WERI-Rb-1 (cell line): ENCODE results near the gene CEP250.

Experiments used
- DNase-seq: peaks from one replicate; pipeline ENCODE4 v3.0.0-alpha.2; 2020
- H3K27ac ChIP-seq: fragments of 250-450 bp; sonication (Bioruptor Pico); 2 replicates; pipeline ENCODE4 v1.5.1; 2020; ENCODE audit warnings: mild to moderate bottlenecking, moderate library complexity
- H3K27me3 ChIP-seq: fragments of 250-450 bp; sonication (Bioruptor Pico); 2 replicates; pipeline ENCODE4 v1.5.1; 2021; ENCODE audit warnings: mild to moderate bottlenecking, low read depth, moderate library complexity; ENCODE audit not compliant: insufficient read depth, severe bottlenecking
- H3K36me3 ChIP-seq: fragments of 250-450 bp; sonication (Bioruptor Pico); 2 replicates; pipeline ENCODE4 v1.5.1; 2020; ENCODE audit warnings: mild to moderate bottlenecking, moderate library complexity
- H3K4me3 ChIP-seq: 2 replicates; pipeline ENCODE4 v1.5.1; 2011; ENCODE audit warnings: low read depth, mild to moderate bottlenecking, control low read depth, low read length
- H3K9me3 ChIP-seq: fragments of 250-450 bp; sonication (Bioruptor Pico); 2 replicates; pipeline ENCODE4 v1.5.1; 2021; ENCODE audit warnings: mild to moderate bottlenecking, moderate library complexity; ENCODE audit not compliant: severe bottlenecking
- CTCF ChIP-seq: IDR thresholded peaks from 2 replicates; pipeline ENCODE4 v1.5.1; 2011; ENCODE audit warnings: low read depth, mild to moderate bottlenecking, control low read depth, inconsistent platforms, low read length

CEP250 gene

GRCh38 chr20:35559042-35559693 lies 103.8 kb downstream of the CEP250 start:
- Histone ChIP-seq H3K27ac (no peak overlapping the region), H3K4me3 (no peak overlapping the region), H3K36me3 (peaks cover 16% of the 10 kb centered on the region), H3K9me3 (no peaks in the 10 kb centered on the region), H3K27me3 (no peaks in the 10 kb centered on the region)
- TF ChIP-seq CTCF, result no peak
- no peak for DNase-seq

GRCh38 chr20:35560105-35560511 lies 104.7 kb downstream of the CEP250 start:
- H3K9me3 ChIP-seq, result no peaks in the 10 kb centered on the region
- H3K36me3 ChIP-seq, result peaks cover 9% of the 10 kb centered on the region
- TF ChIP-seq CTCF, result no peak
- no peak overlapping the region for H3K27ac ChIP-seq
- H3K27me3 ChIP-seq, result no peaks in the 10 kb centered on the region
- DNase-seq, result no peak
- no peak overlapping the region for H3K4me3 ChIP-seq

GRCh38 chr20:35560541-35560940 lies 105.1 kb downstream of the CEP250 start:
- Histone ChIP-seq H3K36me3 (peaks cover 9% of the 10 kb centered on the region), H3K4me3 (no peak overlapping the region), H3K27me3 (no peaks in the 10 kb centered on the region), H3K27ac (no peak overlapping the region), H3K9me3 (no peaks in the 10 kb centered on the region)
- TF ChIP-seq CTCF, result no peak
- DNase-seq, result no peak

- DNase-seq, result peak; percentile 69
Measured at GRCh38 chr20:35561268-35561667, 105.9 kb downstream of the CEP250 start.

GRCh38 chr20:35561671-35562070 lies 106.3 kb downstream of the CEP250 start:
- peaks cover 5% of the 10 kb centered on the region for H3K36me3 ChIP-seq
- no peak overlapping the region for H3K27ac ChIP-seq
- no peak for TF ChIP-seq CTCF
- DNase-seq, result no peak
- no peaks in the 10 kb centered on the region for H3K27me3 ChIP-seq
- H3K9me3 ChIP-seq, result no peaks in the 10 kb centered on the region
- H3K4me3 ChIP-seq, result no peak overlapping the region

More at GRCh38 chr20:35561268-35561667, 105.9 kb downstream of the CEP250 start:
- peak; percentile 82 for TF ChIP-seq CTCF
- Histone ChIP-seq H3K4me3 (no peak overlapping the region), H3K27ac (no peak overlapping the region), H3K9me3 (no peaks in the 10 kb centered on the region), H3K27me3 (no peaks in the 10 kb centered on the region), H3K36me3 (peaks cover 9% of the 10 kb centered on the region)
